HG02759 (cell line): ENCODE measurements around the gene COQ8B.
"Not testable (repeated sequence)": the region's sequence is repeated elsewhere in the genome, so short reads cannot be mapped to it uniquely, and the experiment has no call there.

Experiments used
- ATAC-seq: cut with Tn5 transposase; IDR thresholded peaks from one replicate; pipeline ENCODE4 v1.9.1; 2021; ENCODE audit warnings: mild to moderate bottlenecking, moderate library complexity; ENCODE audit not compliant: unreplicated experiment

The COQ8B gene

DNA sequence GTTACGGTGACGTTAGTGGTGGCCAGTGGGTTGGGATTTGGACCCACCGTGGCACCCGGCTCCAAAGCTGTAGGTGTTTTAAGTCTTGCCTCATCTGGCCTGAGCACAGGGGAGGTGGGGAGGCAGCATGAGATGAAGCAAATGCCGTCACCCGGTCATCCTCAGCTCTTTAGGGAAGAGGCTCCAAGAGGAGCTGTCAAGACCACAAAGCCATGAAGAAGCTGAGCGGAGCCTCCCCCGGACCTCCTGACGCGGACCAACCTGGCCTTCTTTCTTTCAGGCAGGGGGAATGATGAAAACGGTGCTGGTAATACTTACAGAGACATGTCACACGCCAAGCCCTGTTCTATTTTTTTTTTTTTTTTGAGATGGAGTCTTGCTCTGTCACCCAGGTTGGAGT is 26.2 kb upstream of the COQ8B start:
- no peak for ATAC-seq

DNA sequence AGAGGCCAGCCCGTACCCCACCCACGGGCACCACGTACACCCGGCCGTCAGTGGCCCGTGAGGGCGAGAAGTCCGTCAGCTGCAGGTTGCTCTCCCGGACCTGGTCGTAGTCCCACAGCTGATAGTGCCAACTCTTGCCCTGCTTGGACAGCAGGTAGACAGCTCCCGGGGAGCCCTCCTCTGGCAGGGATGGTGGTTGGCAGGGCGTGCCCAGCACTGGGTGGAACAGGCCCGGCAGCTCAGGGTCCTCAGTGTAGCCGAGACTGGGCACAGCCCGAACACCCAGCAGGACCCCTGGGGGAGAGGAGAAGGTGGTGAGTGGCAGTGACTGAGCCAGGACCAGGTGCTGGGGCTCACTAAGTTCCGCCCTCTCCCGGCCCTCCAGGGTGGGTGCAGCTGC is 25.8 kb upstream of the COQ8B start:
- no peak for ATAC-seq

DNA sequence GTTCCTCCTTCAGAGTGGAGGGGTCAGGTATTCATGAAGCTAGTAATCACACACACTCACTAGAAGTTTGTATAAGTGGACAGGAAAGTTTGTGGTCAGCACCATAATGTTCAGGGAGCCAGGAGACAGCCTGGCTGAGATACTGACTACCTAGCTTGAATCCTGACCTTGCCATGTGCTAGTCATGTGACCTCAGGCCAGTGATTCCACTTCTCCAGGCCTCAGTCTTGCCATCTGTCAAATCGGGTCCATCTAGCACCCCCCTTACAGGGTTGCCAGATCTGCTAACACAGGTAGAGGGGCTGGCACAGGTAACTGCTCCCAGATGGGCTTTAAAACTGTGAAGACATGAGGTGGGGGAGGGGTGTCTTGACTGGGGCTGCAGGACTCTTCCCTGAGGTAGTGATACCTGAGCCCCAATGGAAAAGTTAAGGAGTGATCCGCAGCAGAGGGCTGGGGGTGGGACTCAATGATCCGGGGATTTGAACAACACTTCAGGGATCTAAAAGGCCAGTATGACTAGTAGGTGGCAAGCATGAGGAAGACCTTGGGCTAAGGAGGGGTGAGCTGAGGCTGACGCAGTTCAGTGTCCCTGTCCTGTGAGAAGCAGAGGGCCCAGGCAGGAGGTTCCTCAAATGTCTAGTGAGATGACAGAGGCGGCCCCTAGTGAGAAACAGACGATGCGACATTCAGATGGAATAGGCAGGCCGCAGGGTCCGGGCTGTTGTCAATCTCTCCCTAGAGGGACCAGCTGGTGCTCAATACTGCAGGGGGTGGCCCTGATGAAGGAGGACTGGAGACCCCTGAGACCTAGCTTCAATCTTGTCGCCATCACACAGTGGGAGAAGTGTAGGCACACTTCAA is 25.1 kb upstream of the COQ8B start:
- no peak for ATAC-seq

DNA sequence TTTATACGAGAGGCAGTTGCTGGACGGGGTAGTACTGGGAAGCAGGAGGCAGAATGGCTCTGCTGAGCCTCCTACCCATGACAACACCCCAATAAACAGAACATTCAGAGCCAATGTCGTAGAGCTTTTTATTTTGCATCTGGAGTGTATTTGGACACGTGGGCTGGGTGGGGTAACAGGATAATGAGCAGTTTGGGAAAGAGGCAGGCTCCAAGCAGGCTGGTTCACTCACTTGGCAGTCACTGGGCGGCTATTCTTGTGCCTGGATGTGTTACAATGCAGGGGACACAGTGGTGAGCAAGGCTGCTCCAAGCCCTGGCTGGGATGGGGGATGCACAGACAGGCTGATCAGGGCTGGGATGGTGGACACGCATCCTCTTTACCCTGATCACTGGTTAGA is 24.1 kb upstream of the COQ8B start:
- no peak for ATAC-seq

DNA sequence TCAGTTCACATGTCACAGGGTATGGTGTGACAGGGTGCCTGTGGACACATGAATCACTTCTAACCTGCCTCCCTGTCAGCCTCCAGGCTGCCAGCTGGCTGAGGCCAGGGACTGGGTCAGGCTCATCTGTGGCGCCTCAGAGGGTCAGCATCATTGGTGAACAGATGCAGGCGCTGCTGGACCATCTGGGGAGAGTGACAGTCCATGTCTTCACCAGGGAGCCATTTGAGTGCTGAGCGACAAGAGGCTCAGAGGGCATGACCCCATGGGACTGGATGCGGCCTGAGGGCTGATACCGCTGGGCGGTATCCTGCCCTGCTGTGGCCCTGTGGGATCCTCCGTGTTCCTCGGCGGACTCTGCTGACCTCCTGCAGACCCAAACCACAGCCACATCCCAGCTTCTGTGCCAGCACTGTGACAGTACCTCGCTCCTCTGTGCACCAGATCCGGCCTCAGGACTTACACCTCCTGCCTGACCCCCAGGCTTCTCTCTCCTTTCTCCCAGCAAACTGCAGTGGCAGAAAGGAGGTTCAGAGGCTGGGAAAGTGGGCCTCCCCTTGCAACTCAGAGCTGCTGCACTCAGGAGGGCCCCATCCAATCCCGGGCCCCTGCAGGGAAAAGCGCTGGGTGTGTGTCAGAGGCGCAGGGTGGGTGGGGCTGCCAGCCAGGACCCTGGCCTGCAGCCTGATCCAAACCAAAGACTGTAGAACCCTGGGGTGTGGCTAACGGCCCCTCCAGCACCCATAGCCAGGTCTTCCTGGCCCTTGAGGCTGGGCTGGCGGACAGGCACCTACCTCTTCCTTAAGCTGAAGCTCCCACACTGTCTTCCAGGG is 23.4 kb upstream of the COQ8B start:
- no peak for ATAC-seq

DNA sequence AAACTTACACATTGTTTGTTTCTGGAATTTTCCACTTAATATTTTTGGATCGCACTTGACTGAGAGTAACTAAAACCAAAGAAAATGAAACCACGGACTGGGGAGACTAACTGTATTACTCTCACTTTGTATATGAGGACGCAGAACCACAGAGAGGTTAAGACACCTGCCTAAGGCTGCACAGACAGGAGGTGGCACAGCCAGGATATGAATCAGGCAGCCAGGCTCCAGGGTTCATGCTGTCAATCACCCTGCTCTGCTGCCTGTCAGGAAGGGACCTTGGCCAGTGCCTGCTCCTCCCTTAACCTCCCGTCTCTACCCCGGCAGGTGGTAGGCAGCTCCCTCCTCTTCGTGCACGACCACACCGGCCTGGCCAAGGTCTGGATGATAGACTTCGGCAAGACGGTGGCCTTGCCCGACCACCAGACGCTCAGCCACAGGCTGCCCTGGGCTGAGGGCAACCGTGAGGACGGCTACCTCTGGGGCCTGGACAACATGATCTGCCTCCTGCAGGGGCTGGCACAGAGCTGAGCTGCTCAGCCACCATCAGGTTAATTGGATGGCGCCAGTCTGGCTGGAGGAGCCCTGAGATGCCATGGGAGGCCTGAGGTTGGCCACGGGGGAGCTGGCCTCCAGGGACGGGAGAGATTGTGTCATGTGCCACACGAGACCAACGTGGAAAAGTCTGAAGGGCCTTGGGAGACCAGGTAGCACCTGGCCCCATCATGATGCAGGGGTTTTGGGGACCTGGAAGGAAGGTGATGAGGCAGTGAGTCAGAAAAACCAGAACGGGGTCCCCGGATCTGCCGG is 22.5 kb upstream of the COQ8B start:
- no peak for ATAC-seq

DNA sequence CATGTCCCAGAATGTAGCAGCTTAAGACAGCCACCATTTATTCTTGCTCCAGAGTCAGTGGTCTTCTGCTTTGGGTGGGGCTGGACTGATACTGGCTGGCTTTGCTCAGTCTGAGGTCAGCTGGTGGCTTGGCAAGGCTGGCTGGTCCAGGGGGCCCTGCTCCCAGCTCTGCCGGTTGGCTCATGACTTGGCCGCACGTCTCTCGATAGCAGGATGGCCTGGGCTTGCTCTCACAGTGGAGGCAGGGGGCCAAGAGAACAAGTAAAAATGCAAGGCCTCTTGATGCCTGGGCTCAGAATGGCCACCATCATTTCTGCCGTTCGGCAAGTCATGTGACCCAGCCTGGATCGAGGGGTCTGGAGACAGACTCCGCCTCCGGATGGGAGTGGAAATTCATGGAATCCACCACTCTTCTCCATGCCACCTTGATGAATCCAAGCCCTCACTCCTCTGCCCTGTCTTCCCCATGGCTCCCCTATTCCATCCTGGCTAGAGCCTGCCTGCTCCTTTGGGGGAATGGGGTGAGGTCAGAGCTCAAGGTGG is 20.5 kb upstream of the COQ8B start:
- ATAC-seq, result no peak

DNA sequence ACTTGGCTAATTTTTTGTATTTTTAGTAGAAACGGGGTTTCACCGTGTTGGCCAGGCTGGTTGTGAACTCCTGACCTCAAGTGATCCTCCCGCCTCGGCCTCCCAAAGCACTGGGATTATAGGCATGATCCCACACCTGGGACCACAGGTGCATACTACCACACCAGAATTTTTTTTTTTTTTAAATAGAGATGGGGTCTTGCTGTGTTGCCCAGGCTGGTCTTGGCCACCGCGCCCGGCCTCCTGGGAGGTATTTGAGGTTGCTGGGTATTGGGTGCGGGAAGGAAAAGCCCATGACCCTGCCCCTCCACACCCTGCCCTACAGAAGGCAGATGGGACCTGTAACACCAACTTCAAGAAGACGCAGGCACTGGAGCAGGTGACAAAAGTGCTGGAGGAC is 20.0 kb upstream of the COQ8B start:
- ATAC-seq, result no peak

DNA sequence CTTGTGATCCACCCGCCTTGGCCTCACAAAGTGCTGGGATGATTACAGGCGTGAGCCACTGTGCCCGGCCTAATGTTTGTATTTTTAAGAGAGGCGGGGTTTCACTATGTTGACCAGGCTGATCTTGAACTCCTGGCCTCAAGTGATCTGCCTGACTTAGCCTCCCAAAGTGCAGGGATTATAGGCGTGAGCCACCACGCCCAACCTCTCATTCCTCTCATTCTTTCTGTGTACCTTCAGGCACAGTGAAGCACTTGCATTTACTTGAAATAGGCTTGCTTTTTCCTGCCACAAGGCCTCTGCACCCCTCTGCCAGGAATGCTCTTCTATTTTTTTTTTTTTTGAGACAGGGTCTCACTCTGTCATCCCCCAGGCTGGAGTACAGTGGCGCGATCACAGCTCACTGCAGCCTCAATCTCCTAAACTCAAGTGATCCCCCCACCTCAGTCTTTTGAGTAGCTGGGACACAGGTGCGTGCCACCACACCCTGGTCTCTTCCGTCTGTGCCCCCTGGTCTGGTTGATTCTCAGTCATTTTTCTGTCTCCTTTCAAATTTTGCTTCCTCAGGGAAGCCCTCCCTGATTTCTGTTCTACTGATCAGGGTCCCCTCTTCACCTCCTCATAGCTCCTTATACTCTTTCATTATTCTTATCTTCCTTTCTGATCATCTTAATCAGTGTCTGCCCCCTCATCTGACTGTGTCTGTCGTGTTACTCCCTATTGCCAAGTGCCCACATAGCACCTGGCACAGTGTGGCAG is 18.5 kb upstream of the COQ8B start:
- ATAC-seq, result no peak

DNA sequence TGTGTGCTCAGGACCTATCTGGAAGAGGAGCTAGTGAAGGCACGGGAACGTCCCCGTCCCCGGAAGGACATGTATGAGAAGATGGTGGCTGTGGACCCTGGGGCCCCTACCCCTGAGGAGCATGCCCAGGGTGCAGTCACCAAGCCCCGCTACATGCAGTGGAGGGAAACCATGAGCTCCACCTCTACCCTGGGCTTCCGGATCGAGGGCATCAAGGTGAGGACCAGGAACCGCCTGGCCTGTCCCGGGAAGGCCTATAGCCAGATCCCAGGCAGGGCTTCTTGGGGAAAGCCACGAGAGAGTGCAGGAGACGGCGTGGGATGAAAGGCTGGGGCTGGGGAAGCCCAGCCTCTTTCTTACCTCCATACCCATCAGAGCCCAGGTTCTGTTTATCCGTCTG is 16.5 kb upstream of the COQ8B start:
- no peak for ATAC-seq

DNA sequence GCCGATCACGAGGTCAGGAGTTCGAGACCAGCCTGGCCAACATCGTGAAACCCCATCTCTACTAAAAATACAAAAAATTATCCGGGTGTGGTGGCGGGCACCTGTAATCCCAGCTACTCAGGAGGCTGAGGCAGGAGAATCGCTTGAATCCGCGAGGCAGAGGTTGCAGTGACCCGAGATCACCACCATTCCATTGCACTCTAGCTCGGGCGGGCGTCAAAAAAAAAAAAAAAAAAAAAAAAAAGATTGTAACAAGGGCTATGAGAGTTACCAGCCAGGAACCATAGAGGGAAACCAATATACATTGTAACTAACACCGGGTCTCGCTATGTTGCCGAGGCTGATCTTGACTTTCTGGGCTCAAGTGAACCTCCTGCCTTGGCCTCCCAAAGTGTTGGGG is 15.6 kb upstream of the COQ8B start:
- ATAC-seq, result not testable (repeated sequence)

DNA sequence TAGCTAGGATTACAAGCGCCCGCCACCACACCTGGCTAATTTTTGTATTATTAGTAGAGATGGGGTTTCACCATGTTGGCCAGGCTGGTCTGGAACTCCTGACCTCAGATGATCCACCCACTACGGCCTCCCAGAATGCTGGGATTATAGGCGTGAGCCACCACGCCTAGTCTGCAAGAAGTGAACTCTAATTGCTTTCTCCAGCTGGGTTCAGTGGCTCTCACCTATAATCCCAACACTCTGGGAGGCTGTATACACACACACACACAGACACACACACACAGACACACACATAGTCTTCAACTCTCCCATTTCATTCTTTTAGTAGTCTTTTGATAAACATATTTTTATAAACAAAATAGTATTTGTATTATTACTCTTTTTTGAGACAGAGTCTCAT is 13.4 kb upstream of the COQ8B start:
- ATAC-seq, result not testable (repeated sequence)

DNA sequence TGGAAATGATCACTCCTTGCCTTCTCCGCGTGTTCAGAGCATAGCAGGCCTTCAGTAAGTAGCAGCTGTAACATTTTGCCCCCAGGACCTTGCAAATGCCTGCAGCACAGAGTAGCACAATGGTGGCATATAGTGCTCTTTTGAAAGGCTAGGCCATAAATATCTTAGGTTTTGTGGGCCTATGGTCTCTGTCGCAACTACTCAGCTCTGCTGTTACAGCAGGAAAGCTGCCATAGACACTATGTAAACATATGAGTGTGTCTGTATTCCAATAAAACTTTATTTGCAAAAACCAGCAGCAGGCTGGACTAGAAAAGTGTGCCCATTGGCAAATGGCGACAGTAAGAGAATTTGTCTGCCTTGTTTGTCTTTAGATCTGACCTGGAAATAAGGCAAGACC is 9.6 kb upstream of the COQ8B start:
- ATAC-seq, result no peak

DNA sequence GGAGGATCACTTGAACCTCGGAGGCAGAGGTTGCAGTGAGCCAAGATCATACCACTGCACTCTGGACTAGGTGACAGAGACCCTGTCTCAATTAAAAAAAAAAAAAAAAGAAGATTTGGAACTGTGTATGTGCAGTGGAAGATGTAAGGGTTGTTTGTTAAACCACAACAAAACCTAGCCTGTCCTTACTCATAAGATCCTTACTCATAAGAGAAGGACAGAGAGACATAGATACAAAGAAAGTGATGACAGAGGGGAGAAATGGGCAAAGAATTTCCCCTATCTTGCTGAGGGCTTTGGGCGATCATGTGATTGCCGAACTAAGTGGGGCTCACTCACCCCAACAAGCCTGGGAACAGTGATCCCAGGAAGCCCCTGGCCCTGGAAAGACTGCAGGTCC is 8.2 kb upstream of the COQ8B start:
- ATAC-seq, result no peak

DNA sequence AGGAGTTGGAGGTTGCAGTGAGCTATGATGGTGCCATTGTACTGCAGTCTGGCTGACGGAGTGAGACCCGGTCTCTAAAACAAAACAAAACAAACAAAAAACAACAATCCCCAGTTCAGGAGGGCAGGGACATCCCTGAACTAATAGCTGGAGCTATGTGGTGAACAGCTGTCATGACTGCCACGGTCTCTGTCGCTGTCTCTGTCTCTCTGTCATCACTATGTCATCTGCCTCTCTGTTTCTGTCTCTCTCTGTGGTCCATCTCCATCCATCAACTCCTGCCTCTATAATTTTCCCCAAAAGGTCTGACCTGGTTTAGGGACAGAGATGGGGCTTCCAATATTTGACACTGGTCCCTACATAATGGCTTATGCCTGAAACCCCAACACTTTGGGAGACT is 7.6 kb upstream of the COQ8B start:
- no peak for ATAC-seq

DNA sequence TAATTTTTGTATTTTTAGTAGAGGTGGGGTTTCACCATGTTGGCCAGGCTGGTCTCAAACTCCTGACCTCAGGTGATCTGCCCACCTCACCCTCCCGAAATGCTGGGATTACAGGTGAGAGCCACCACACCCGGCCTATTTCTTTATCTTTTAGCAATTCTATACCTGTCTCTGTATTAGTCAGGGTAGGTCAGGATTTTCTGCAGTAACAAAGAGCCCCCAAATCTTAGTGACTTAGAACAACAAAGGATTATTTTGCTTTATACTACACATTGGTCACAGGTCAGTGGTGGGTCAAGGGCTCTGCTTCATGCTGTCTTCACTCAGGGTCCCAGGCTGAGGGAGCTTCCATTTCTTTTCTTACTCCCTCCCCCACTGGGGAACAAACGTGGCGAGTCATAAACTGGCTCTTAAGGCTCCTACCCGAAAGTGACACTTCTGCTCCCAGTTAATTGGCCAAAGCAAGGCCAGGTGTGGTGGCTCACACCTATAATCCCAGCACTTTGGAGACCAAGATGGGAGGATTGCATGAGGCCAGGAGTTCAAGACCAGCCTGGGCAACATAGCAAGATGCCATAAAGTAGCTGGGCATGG is 7.1 kb upstream of the COQ8B start:
- no peak for ATAC-seq

DNA sequence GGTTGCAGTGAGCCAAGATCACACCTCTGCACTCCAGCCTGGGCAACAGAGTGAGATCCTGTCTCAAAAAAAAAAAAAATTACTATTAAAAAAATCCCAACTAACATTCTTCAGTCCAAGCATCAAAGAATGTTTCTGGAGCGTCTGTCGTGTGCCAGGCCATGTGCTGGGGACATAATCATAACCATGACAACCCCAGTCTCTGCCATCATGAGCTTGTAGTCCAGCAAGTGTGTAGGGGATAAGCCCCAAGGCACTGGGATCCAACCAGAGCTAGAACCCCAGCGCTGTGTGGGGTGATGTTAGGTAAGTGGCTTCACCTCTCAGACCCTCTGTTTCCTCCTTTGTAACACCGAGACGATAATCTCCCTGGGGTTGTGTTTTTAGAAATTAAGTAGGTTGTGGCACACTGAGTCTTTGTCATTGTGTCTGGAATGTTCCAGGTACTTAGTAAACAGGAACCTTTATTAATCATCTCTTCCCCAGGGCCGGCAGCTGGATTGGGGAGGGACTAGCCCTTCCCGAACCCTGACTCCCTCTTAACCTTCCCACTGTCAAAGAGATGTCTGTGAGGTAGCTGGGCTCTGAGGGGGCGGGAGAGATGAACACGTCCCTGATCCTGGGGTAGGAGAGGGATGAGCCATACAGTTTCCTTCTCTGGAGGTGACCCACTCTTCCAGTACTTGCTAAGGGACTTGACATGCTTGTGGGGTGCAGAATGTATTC is 5.4 kb upstream of the COQ8B start:
- no peak for ATAC-seq

DNA sequence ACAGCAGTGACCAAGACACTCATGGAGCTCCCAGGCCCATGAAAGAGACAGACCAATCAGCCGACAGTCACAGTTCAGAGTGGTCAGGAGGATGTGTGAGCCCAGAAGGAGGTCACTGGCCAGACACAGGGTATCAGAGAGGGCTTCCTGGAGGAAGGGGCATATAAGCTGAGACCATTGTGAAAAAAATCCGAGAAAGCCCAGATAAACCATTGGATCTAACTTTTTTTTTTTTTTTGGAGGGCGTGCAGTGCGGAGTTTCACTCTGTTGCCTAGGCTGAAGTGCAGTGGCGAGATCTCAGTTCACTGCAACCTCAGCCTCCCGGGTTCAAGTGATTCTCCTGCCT is 4.4 kb upstream of the COQ8B start:
- ATAC-seq, result no peak

DNA sequence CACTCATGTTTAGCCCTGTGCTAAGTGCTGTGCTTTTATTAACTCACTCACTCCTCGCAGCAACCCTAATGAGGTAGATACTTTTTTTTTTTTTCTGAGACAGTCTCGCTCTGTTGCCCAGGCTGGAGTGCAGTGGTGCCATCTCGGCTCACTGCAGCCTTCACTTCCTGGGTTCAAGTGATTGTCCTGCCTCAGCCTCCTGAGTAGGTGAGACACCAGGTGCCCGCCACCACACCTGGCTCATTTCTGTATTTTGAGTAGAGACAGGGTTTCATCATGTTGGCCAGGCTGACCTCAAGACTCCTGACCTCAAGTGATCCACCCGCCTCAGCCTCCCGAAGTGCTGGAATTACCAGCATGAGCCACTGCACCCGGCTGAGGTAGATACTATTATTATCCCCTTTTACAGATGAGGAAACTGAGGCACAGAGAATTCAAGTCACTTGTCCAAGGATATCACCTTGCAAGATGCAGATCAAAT is 2.8 kb upstream of the COQ8B start:
- ATAC-seq, result no peak
